Peyer's patch (tissue), 4 donors: ENCODE measurements around the gene PASK.

ENCODE experiments used
- CTCF ChIP-seq, 6 experiments: fragments of 450-650 bp in 4 of 6; fragments of 200-600 bp in 2 of 6; sonication (generic) in 1 of 6; IDR thresholded peaks; one replicate each; pipeline ENCODE4 v1.5.1; 2017 to 2019; ENCODE audit warnings: antibody characterized with exemption in 6 of 6, mild to moderate bottlenecking in 3 of 6, moderate library complexity in 1 of 6
- POLR2A ChIP-seq, 2 donors: fragments of 450-650 bp; IDR thresholded peaks; one replicate each; pipeline ENCODE4 v1.5.1; 2017; ENCODE audit warnings: antibody characterized with exemption in 2 of 2, mild to moderate bottlenecking in 2 of 2, moderate library complexity in 2 of 2

GRCh38 chr2:241103176-241103595 lies 46.1 kb downstream of the PASK start:
- TF ChIP-seq CTCF (IDR thresholded peaks at IDR 0.05) (no peak), POLR2A (IDR thresholded peaks at IDR 0.05) (no peak)
